Ovary (tissue), 9 donors: ENCODE results near the gene GRM5. TPM values are rescaled to one million over a fixed set of nuclear protein-coding genes. Genes with fewer than 3 reads are reported as not detected.

ENCODE experiments used
- DNase-seq, 5 donors: peaks; one replicate each; pipeline ENCODE4 v3.0.0-alpha.2; 2019 to 2020
- H3K27ac ChIP-seq, 2 donors: fragments of 200-600 bp; one replicate each; pipeline versions ENCODE4 v1.5.1 to v1.8.0; 2019 to 2022
- H3K27me3 ChIP-seq: fragments of 200-600 bp; one replicate; pipeline ENCODE4 v1.8.0; 2022
- H3K36me3 ChIP-seq: fragments of 200-600 bp; sonication (generic); one replicate; pipeline ENCODE4 v1.5.1; 2019
- H3K4me1 ChIP-seq: one replicate; pipeline ENCODE4 v1.8.1; 2013; ENCODE audit warnings: mild to moderate bottlenecking, moderate library complexity; ENCODE audit not compliant: insufficient read depth
- H3K4me3 ChIP-seq: fragments of 200-600 bp; sonication (generic); one replicate; pipeline ENCODE4 v1.5.1; 2017
- H3K9me3 ChIP-seq, 2 donors: fragments of 200-600 bp in 1 of 2; sonication (generic) in 1 of 2; one replicate each; pipeline versions ENCODE4 v1.5.1 to v1.8.1; 2013 to 2019; ENCODE audit warnings: mild to moderate bottlenecking in 1 of 2, moderate library complexity in 1 of 2
- CTCF ChIP-seq, 3 donors: fragments of 450-650 bp in 2 of 3; fragments of 200-600 bp in 1 of 3; IDR thresholded peaks; one replicate each; pipeline versions ENCODE4 v1.5.1 to v1.8.0; 2016 to 2022; ENCODE audit warnings: antibody characterized with exemption in 3 of 3, mild to moderate bottlenecking in 1 of 3
- EP300 ChIP-seq: sonication (generic); formaldehyde crosslinking; IDR thresholded peaks from one replicate; pipeline ENCODE4 v1.6.1; 2017; ENCODE audit warnings: antibody characterized with exemption
- POLR2A ChIP-seq: fragments of 450-650 bp; IDR thresholded peaks from one replicate; pipeline ENCODE4 v1.6.1; 2017; ENCODE audit warnings: antibody characterized with exemption, mild to moderate bottlenecking, moderate library complexity
- WGBS, 3 donors: extraction: QIAGEN DNeasy Blood & Tissue Kit in 1 of 3; methylation state at CpG; one replicate each; pipeline versions ENCODE4 v1.1.5 to v1.1.7; 2013 to 2017; 5-methylcytosine and 5-hydroxymethylcytosine counted together
- intact Hi-C, 4 donors: fragments of 100-400 bp; cut with DNase I; formaldehyde crosslinking; loops; one replicate each; pipeline versions ENCODE4 v1.11.0 to v1.15.1; 2022 to 2023
- polyA plus RNA-seq, 2 donors: library from polyadenylated mRNA; stranded (reverse); fragments of 200-250 nt in 1 of 2; fragments of 350-450 nt in 1 of 2; fragmentation: Illumina TruSeq in 1 of 2; extraction: RNeasy Lipid Tissue Mini Kit (QIAGEN cat#74804) in 1 of 2; gene quantifications; one replicate each; pipeline ENCODE4 v1.2.3, GENCODE V29; 2013 to 2014
- total RNA-seq, 7 donors: library from RNA; depleted of rRNA in 2 of 7; stranded (reverse); fragments of >200 nt in 2 of 7; fragmentation: NEBNext Ultra II Directional in 3 of 7; extraction: Animal tissue kit (Norgen Biotek cat#: 25700) in 3 of 7; gene quantifications; one replicate each; pipeline versions ENCODE4 v1.1.0 to v1.2.4, GENCODE V29; 2016 to 2023
- donor health status: DM: no; HTN: no; CAD: no; lungs with moderate emphysema.
- donor health status: DM: no; HTN: no; CAD: no.
- donor health status: Bipolar disorder and iron deficiency.
- donor health status: DM: yes; HTN: yes; CAD: no.
- donor health status: DM: no; HTN: no; CAD: no.
- donor health status: DM: yes; HTN: yes; CAD: no.

The GRM5 gene
- total and polyA plus RNA-seq, 9 donors, result under 0.01 to 0.03 TPM; not detected in 7

GRCh38 chr11:88515002-88515401, 550.8 kb downstream of the GRM5 start:
- TF ChIP-seq POLR2A, result no peak
- no peak for TF ChIP-seq CTCF (IDR thresholded peaks at IDR 0.05)
- no peak for TF ChIP-seq EP300
- WGBS, 3 donors, result 85 to 92% (median 87%) methylated on average over 4 of the region's 4 CpGs
- no peak overlapping the region for H3K27ac ChIP-seq
- no peaks in the 10 kb centered on the region for H3K4me1 ChIP-seq
- no peak overlapping the region for H3K4me3 ChIP-seq
- H3K27me3 ChIP-seq, result no peaks in the 10 kb centered on the region
- H3K36me3 ChIP-seq, result no peaks in the 10 kb centered on the region
- no peaks in the 10 kb centered on the region for H3K9me3 ChIP-seq
- intact Hi-C loops, result no loop called here
- DNase-seq, result no peak

DNA sequence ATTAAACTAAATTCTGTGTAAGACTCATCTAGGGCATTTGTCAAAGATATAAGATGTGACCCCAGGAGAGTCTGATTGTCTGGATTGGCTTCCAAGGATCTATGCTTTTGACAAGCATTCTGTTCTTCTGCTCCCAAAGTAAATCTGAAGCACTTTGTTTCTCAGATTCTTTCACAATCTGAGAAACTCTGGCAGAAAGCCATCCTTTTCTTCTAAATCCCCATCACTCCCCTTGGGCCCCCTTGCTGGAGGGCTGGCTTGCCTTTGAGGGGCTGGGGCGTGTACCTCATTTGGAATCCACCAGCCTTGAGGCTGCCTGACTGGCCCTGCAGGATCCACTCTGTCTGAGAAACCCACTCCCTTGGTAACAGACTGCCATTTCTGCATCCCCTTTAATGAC, 554.8 kb downstream of the GRM5 start:
- TF ChIP-seq POLR2A (no peak), CTCF (IDR thresholded peaks at IDR 0.05) (no peak), EP300 (no peak)
- WGBS, 3 donors, result 71 to 80% (median 75%) methylated on average over 1 of the region's 1 CpG
- H3K27ac ChIP-seq, result no peak overlapping the region
- no peaks in the 10 kb centered on the region for H3K36me3 ChIP-seq
- no peaks in the 10 kb centered on the region for H3K9me3 ChIP-seq
- intact Hi-C loops, result no loop called here
- H3K4me3 ChIP-seq, result no peak overlapping the region
- H3K27me3 ChIP-seq, result no peaks in the 10 kb centered on the region
- DNase-seq, result no peak
- H3K4me1 ChIP-seq, result no peaks in the 10 kb centered on the region

- Histone ChIP-seq H3K27ac (no peak overlapping the region), H3K4me3 (peak overlapping the region; percentile 19), H3K27me3 (no peaks in the 10 kb centered on the region), H3K36me3 (no peaks in the 10 kb centered on the region), H3K9me3 (no peaks in the 10 kb centered on the region), H3K4me1 (no peaks in the 10 kb centered on the region)
- peak in 1 of 5 donors; percentile 16 for DNase-seq
- WGBS, 3 donors, result 6 to 17% (median 8%) methylated on average over 75 to 84 of the region's 84 CpGs
- TF ChIP-seq CTCF (IDR thresholded peaks at IDR 0.05) (no peak), POLR2A (no peak), EP300 (no peak)
- intact Hi-C loops, result no loop called here
These were observed 556.8 kb downstream of the GRM5 start for GRCh38 chr11:88508759-88509581.

GRCh38 chr11:88508418-88508758, 557.4 kb downstream of the GRM5 start:
- DNase-seq, result peak in 1 of 5 donors; percentile 10
- TF ChIP-seq EP300 (no peak), CTCF (IDR thresholded peaks at IDR 0.05) (no peak), POLR2A (no peak)
- WGBS, 3 donors, result 48 to 60% (median 54%) methylated on average over 20 to 23 of the region's 23 CpGs

More at GRCh38 chr11:88508418-88508758, 557.4 kb downstream of the GRM5 start:
- H3K4me3 ChIP-seq, result no peak overlapping the region
- H3K4me1 ChIP-seq, result no peaks in the 10 kb centered on the region
- H3K36me3 ChIP-seq, result no peaks in the 10 kb centered on the region
- H3K9me3 ChIP-seq, result no peaks in the 10 kb centered on the region
- H3K27ac ChIP-seq, result no peak overlapping the region
- intact Hi-C loops, result no loop called here
- no peaks in the 10 kb centered on the region for H3K27me3 ChIP-seq
